SJCRH30 (cell line): ENCODE measurements around the gene RAVER1. TPM values are rescaled to one million over a fixed set of nuclear protein-coding genes. Genes with fewer than 3 reads are reported as not detected.
"Not testable (repeated sequence)": the region's sequence is repeated elsewhere in the genome, so short reads cannot be mapped to it uniquely, and the experiment has no call there.

Experiments
- DNase-seq, 2 experiments: peaks; one replicate each; pipeline ENCODE4 v3.0.0-alpha.2; 2015 to 2020
- H3K27ac ChIP-seq: fragments of 250-450 bp; sonication (Bioruptor Pico); 2 replicates; pipeline ENCODE4 v1.5.1; 2020; ENCODE audit warnings: mild to moderate bottlenecking, moderate library complexity
- H3K27me3 ChIP-seq: fragments of 250-450 bp; sonication (Bioruptor Pico); 2 replicates; pipeline ENCODE4 v1.5.1; 2020; ENCODE audit warnings: mild to moderate bottlenecking, moderate library complexity
- H3K36me3 ChIP-seq: fragments of 250-450 bp; sonication (Bioruptor Pico); 2 replicates; pipeline ENCODE4 v1.5.1; 2020; ENCODE audit warnings: mild to moderate bottlenecking, moderate library complexity
- H3K4me1 ChIP-seq: fragments of 250-450 bp; sonication (Bioruptor Pico); 2 replicates; pipeline ENCODE4 v1.5.1; 2020; ENCODE audit warnings: mild to moderate bottlenecking, moderate library complexity
- H3K4me3 ChIP-seq: fragments of 250-450 bp; sonication (Bioruptor Pico); 2 replicates; pipeline ENCODE4 v1.5.1; 2020; ENCODE audit warnings: mild to moderate bottlenecking, moderate library complexity
- H3K9me3 ChIP-seq: fragments of 250-450 bp; sonication (Bioruptor Pico); replicated peaks from 2 replicates; pipeline ENCODE4 v1.5.1; 2020; ENCODE audit warnings: mild to moderate bottlenecking, moderate library complexity
- total RNA-seq: library from RNA; depleted of rRNA; stranded (reverse); fragments of >200 nt; shearing (Covaris generic); gene quantifications from 2 replicates; pipeline ENCODE4 v1.2.3, GENCODE V29; 2014

RAVER1 gene
- total RNA-seq, 1 experiment from 2014 or later: 20.1 TPM

- H3K27ac ChIP-seq: no peak overlapping the region
Measured at GRCh38 chr19:10284065-10284959, 49.0 kb downstream of the RAVER1 start.

GRCh38 chr19:10283301-10284064 is 49.8 kb downstream of the RAVER1 start:
- H3K27me3 ChIP-seq: no peaks in the 10 kb centered on the region
- peaks cover 3% of the 10 kb centered on the region; the same call in 1 of the 2 replicates for H3K4me1 ChIP-seq
- H3K36me3 ChIP-seq: no peaks in the 10 kb centered on the region
- H3K27ac ChIP-seq: no peak overlapping the region
- no peak overlapping the region for H3K4me3 ChIP-seq
- no peaks in the 10 kb centered on the region; the same call in 1 of the 2 replicates for H3K9me3 ChIP-seq
- DNase-seq: no peak

More at GRCh38 chr19:10284065-10284959, 49.0 kb downstream of the RAVER1 start:
- no peak for DNase-seq
- Histone ChIP-seq H3K4me1 (peaks cover 3% of the 10 kb centered on the region; the same call in 1 of the 2 replicates), H3K4me3 (no peak overlapping the region), H3K36me3 (no peaks in the 10 kb centered on the region), H3K27me3 (no peaks in the 10 kb centered on the region), H3K9me3 (no peaks in the 10 kb centered on the region; the same call in 1 of the 2 replicates)

GRCh38 chr19:10282043-10282442 is 51.3 kb downstream of the RAVER1 start:
- H3K4me1 ChIP-seq, H3K36me3 ChIP-seq, H3K27ac ChIP-seq, H3K27me3 ChIP-seq, H3K4me3 ChIP-seq, DNase-seq, H3K9me3 ChIP-seq: not testable (repeated sequence)

DNA sequence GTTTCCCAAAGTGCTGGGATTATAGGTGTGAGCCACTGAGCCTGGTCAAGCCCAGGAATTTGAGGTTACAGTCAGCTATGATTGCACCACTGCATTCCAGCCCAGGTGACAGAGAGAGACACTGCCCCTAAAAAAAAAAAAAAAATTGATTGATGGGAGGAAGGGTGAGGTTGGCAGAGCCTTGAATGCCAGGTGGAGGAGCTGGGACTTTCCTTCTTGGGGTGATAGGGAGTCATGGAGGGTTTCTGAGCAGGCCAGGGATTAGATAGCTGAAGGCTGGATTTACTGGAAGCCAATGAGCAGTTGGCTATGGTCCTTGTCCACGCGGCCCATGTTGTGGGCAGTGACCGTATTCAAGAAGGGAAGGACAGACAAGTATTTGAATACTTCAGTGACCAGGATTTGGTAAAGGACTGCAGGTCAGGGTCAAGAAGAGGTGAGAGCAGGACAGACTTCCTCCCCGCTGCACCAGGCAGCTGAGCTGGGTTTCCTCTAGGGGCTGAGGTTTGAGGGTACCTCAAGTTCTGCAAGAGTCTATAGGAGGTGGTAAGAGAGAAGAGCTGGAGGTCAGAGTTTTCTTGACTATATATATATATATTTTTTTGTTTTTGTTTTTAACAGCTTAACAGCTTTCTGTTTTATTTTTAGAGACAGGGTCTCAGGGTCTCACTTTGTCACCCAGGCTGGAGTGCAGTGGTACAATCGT is 53.4 kb downstream of the RAVER1 start:
- no peaks in the 10 kb centered on the region for H3K4me1 ChIP-seq
- DNase-seq: no peak
- no peaks in the 10 kb centered on the region for H3K9me3 ChIP-seq
- H3K27me3 ChIP-seq: no peaks in the 10 kb centered on the region
- no peak overlapping the region for H3K27ac ChIP-seq
- H3K4me3 ChIP-seq: no peak overlapping the region
- H3K36me3 ChIP-seq: no peaks in the 10 kb centered on the region

GRCh38 chr19:10278935-10279334 is 54.4 kb downstream of the RAVER1 start:
- Histone ChIP-seq H3K4me3 (no peak overlapping the region), H3K27me3 (no peaks in the 10 kb centered on the region), H3K9me3 (no peaks in the 10 kb centered on the region), H3K36me3 (no peaks in the 10 kb centered on the region), H3K27ac (no peak overlapping the region), H3K4me1 (no peaks in the 10 kb centered on the region)
- DNase-seq: no peak

GRCh38 chr19:10277795-10278589 is 55.3 kb downstream of the RAVER1 start:
- no peaks in the 10 kb centered on the region for H3K27me3 ChIP-seq
- no peak overlapping the region for H3K4me3 ChIP-seq
- no peak overlapping the region for H3K27ac ChIP-seq
- no peaks in the 10 kb centered on the region for H3K9me3 ChIP-seq
- no peak for DNase-seq
- H3K4me1 ChIP-seq: no peaks in the 10 kb centered on the region
- no peaks in the 10 kb centered on the region for H3K36me3 ChIP-seq

- no peak for DNase-seq
- Histone ChIP-seq H3K27ac (no peak overlapping the region), H3K4me1 (no peaks in the 10 kb centered on the region), H3K27me3 (no peaks in the 10 kb centered on the region), H3K4me3 (no peak overlapping the region), H3K36me3 (no peaks in the 10 kb centered on the region), H3K9me3 (no peaks in the 10 kb centered on the region)
Measured at GRCh38 chr19:10274589-10274988, 58.7 kb downstream of the RAVER1 start.

DNA sequence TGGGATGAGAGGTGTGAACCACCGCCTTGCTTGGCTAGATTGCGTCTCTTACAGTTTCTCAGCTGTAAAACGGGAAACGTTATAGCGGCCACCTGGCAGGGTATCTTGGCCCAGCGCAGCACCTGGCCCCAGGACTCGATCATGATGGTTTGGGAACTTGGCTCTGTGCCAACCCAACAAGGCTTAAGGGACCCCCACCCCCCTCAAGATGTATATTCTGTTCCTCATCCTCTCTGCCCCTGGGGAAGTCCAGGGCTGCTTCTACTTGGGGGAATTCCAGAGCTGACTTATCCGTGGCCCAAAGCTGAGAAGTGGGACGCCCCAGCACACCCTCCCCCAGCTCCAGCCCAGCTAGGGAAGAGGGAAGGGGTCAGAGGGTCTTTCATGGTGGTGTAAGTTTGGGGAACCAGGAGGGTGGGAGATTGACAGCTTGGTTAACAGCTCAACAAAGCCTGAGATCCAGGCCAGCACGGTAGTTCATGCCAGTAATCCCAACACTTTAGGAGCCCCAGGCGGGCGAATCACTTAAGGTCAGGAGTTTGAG is 61.7 kb downstream of the RAVER1 start:
- Histone ChIP-seq H3K36me3 (no peaks in the 10 kb centered on the region), H3K27ac (no peak overlapping the region), H3K4me3 (no peak overlapping the region), H3K9me3 (no peaks in the 10 kb centered on the region), H3K4me1 (no peaks in the 10 kb centered on the region), H3K27me3 (no peaks in the 10 kb centered on the region)
- DNase-seq: no peak

GRCh38 chr19:10270616-10271394 is 62.5 kb downstream of the RAVER1 start, which contains the start of gene ICAM1:
Gene ICAM1 (plus strand): TSS chr19:10271120. CDS start chr19:10271160, 40 bp downstream.
- H3K27ac ChIP-seq: no peak within 1 kb of the TSS
- no peaks in the 10 kb centered on the region for H3K4me1 ChIP-seq
- peak within 1 kb of the TSS; percentile 21 for H3K4me3 ChIP-seq
- no peak for DNase-seq
- H3K9me3 ChIP-seq: no peaks in the 10 kb centered on the region
- no peaks in the 10 kb centered on the region for H3K27me3 ChIP-seq
- no peaks in the 10 kb centered on the region for H3K36me3 ChIP-seq

DNA sequence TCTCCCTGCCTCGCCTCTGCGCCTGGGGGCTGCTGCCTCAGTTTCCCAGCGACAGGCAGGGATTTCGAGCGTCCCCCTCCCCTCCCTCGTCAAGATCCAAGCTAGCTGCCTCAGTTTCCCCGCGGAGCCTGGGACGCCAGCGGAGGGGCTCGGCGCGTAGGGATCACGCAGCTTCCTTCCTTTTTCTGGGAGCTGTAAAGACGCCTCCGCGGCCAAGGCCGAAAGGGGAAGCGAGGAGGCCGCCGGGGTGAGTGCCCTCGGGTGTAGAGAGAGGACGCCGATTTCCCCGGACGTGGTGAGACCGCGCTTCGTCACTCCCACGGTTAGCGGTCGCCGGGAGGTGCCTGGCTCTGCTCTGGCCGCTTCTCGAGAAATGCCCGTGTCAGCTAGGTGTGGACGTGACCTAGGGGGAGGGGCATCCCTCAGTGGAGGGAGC is 63.1 kb downstream of the RAVER1 start:
- Histone ChIP-seq H3K36me3 (no peaks in the 10 kb centered on the region), H3K4me1 (no peaks in the 10 kb centered on the region), H3K4me3 (no peak overlapping the region), H3K9me3 (no peaks in the 10 kb centered on the region), H3K27me3 (no peaks in the 10 kb centered on the region), H3K27ac (no peak overlapping the region)
- no peak for DNase-seq

- H3K27ac ChIP-seq: no peak overlapping the region
- no peaks in the 10 kb centered on the region for H3K27me3 ChIP-seq
- no peaks in the 10 kb centered on the region for H3K36me3 ChIP-seq
- H3K4me1 ChIP-seq: no peaks in the 10 kb centered on the region
- H3K9me3 ChIP-seq: no peaks in the 10 kb centered on the region
- H3K4me3 ChIP-seq: no peak overlapping the region
- peak; percentile 69 to 77 for DNase-seq
Measured at GRCh38 chr19:10269333-10270179, 63.8 kb downstream of the RAVER1 start.

DNA sequence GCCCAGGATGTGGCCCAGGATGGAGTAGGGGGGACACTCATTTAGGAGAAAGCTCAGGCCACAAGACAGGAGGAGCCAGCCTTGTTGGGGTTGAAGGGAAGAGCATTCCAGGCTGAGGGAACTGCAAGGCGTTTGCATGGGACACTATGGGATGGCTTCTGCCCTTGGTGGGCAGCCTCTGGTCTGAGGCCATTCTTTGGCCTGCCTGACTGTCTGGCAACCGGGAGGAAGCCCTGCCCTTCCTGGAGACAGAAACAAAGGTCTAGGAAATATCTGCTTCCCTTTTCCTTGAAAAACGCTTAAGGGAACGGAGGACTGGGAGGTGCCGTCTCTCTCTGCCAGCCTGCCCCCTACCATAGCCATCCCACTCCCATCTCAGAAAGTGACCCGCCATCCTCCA is 65.3 kb downstream of the RAVER1 start:
- H3K4me1 ChIP-seq: no peaks in the 10 kb centered on the region
- H3K27ac ChIP-seq: no peak overlapping the region

More for the DNA sequence above, 65.3 kb downstream of the RAVER1 start:
- H3K9me3 ChIP-seq: no peaks in the 10 kb centered on the region
- H3K27me3 ChIP-seq: no peaks in the 10 kb centered on the region
- no peak overlapping the region for H3K4me3 ChIP-seq
- H3K36me3 ChIP-seq: no peaks in the 10 kb centered on the region
- DNase-seq: no peak
